Measurements from ENCODE around the gene PITX2.

Gene PITX2

GRCh38 chr4:110622841-110623717, at the start of gene PITX2:
Gene PITX2, minus strand, starts transcription at chr4:110623077. Its CDS starts 617 bp downstream, at chr4:110622460.
- no peak for DNase-seq (ENCODE audit: extremely low read depth in 1 of 2, low read depth in 1 of 2)

GRCh38 chr4:110671679-110672078, 48.8 kb upstream of the PITX2 start:
- DNase-seq (ENCODE audit: extremely low read depth in 1 of 2, low read depth in 1 of 2): no peak

- DNase-seq (ENCODE audit: extremely low read depth in 1 of 2, low read depth in 1 of 2): no peak
Observed at GRCh38 chr4:110669663-110670062, 46.8 kb upstream of the PITX2 start.

GRCh38 chr4:110668463-110669235, 45.8 kb upstream of the PITX2 start:
- DNase-seq (ENCODE audit: extremely low read depth in 1 of 2, low read depth in 1 of 2): no peak

GRCh38 chr4:110667670-110668069, 44.8 kb upstream of the PITX2 start:
- DNase-seq (ENCODE audit: extremely low read depth in 1 of 2, low read depth in 1 of 2): no peak

- DNase-seq (ENCODE audit: extremely low read depth in 1 of 2, low read depth in 1 of 2): no peak
Observed at GRCh38 chr4:110666030-110666429, 43.2 kb upstream of the PITX2 start.

GRCh38 chr4:110663738-110664444, 41.0 kb upstream of the PITX2 start:
- DNase-seq (ENCODE audit: extremely low read depth in 1 of 2, low read depth in 1 of 2): no peak

GRCh38 chr4:110663206-110663605, 40.3 kb upstream of the PITX2 start:
- no peak for DNase-seq (ENCODE audit: extremely low read depth in 1 of 2, low read depth in 1 of 2)

GRCh38 chr4:110660755-110661154, 37.9 kb upstream of the PITX2 start:
- no peak for DNase-seq (ENCODE audit: extremely low read depth in 1 of 2, low read depth in 1 of 2)

GRCh38 chr4:110654254-110654635, 31.4 kb upstream of the PITX2 start:
- no peak for DNase-seq (ENCODE audit: extremely low read depth in 1 of 2, low read depth in 1 of 2)

- DNase-seq (ENCODE audit: extremely low read depth in 1 of 2, low read depth in 1 of 2): no peak
Observed at GRCh38 chr4:110653321-110654253, 30.7 kb upstream of the PITX2 start.

GRCh38 chr4:110644008-110644407, 21.1 kb upstream of the PITX2 start:
- no peak for DNase-seq (ENCODE audit: extremely low read depth in 1 of 2, low read depth in 1 of 2)

GRCh38 chr4:110643096-110643495, 20.2 kb upstream of the PITX2 start:
- DNase-seq (ENCODE audit: extremely low read depth in 1 of 2, low read depth in 1 of 2): no peak

GRCh38 chr4:110641218-110641617, 18.3 kb upstream of the PITX2 start:
- DNase-seq (ENCODE audit: extremely low read depth in 1 of 2, low read depth in 1 of 2): no peak

- no peak for DNase-seq (ENCODE audit: extremely low read depth in 1 of 2, low read depth in 1 of 2)
Observed at GRCh38 chr4:110640576-110640975, 17.7 kb upstream of the PITX2 start.

GRCh38 chr4:110639207-110640090, 16.6 kb upstream of the PITX2 start:
- DNase-seq (ENCODE audit: extremely low read depth in 1 of 2, low read depth in 1 of 2): no peak

- no peak for DNase-seq (ENCODE audit: extremely low read depth in 1 of 2, low read depth in 1 of 2)
Observed at GRCh38 chr4:110638089-110638746, 15.3 kb upstream of the PITX2 start.

- no peak for DNase-seq (ENCODE audit: extremely low read depth in 1 of 2, low read depth in 1 of 2)
Observed at GRCh38 chr4:110637408-110638088, 14.7 kb upstream of the PITX2 start.
